SK-N-SH (cell line): Measurements from ENCODE around the gene USH1C. TPM values are rescaled to one million over a fixed set of nuclear protein-coding genes. Genes with fewer than 3 reads are reported as not detected.

Source experiments
- CTCF ChIA-PET: fragments of 300-600, 350-600 bp; formaldehyde crosslinking; extraction: SDS; loops from one replicate; lab custom pipeline; 2021; lab: Yijun Ruan, JAX
- POLR2A ChIA-PET: fragments of 350-600 bp; sonication (Branson Sonifier 250); formaldehyde crosslinking; extraction: SDS; loops from one replicate; lab custom pipeline; 2020; ENCODE audit warnings: antibody characterized with exemption, inconsistent platforms; lab: Yijun Ruan, JAX
- DNase-seq: peaks from one replicate; pipeline ENCODE4 v3.0.0; 2012
- H2AFZ ChIP-seq: fragments of 200-600 bp; sonication (generic); 2 replicates; pipeline ENCODE4 v1.8.1; 2016; ENCODE audit warnings: antibody characterized with exemption, mild to moderate bottlenecking, low read depth
- H3F3A ChIP-seq: fragments of 200-600 bp; sonication (generic); replicated peaks from 2 replicates; pipeline ENCODE3; 2016; ENCODE audit warnings: antibody characterized with exemption, mild to moderate bottlenecking; ENCODE audit not compliant: insufficient read depth
- H3K27ac ChIP-seq, 2 experiments: fragments of 200-500 bp in 1 of 2; fragments of 200-600 bp in 1 of 2; sonication (Bioruptor generic) in 1 of 2; sonication (generic), shearing (Covaris generic) in 1 of 2; 2 replicates each; pipeline versions ENCODE4 v1.5.1 to v1.6.1; 2014 to 2016; ENCODE audit warnings: low read depth in 2 of 2, inconsistent platforms in 1 of 2, low read length in 1 of 2, mild to moderate bottlenecking in 1 of 2, mixed read lengths in 1 of 2
- H3K27me3 ChIP-seq: fragments of 200-600 bp; sonication (generic), shearing (Covaris generic); 2 replicates; pipeline ENCODE4 v1.6.1; 2016; ENCODE audit warnings: mixed run types; ENCODE audit not compliant: insufficient read depth
- H3K36me3 ChIP-seq, 2 experiments: fragments of 200-500 bp in 1 of 2; fragments of 200-600 bp in 1 of 2; sonication (Bioruptor generic) in 1 of 2; sonication (generic) in 1 of 2; replicated peaks in 1 of 2; 2 replicates each; pipeline versions ENCODE3 to v1.5.1; 2014 to 2016; ENCODE audit warnings: low read length in 1 of 2, mild to moderate bottlenecking in 1 of 2; ENCODE audit not compliant: insufficient read depth in 2 of 2, control insufficient read depth in 1 of 2
- H3K4me1 ChIP-seq, 2 experiments: fragments of 200-500 bp in 1 of 2; fragments of 200-600 bp in 1 of 2; sonication (Bioruptor generic) in 1 of 2; sonication (generic), shearing (Covaris generic) in 1 of 2; 2 replicates each; pipeline versions ENCODE4 v1.5.1 to v1.6.1; 2014 to 2016; ENCODE audit warnings: low read depth in 1 of 2, low read length in 1 of 2, mixed run types in 1 of 2; ENCODE audit not compliant: insufficient read depth in 2 of 2, control insufficient read depth in 1 of 2
- H3K4me2 ChIP-seq: fragments of 200-600 bp; sonication (generic), shearing (Covaris generic); 2 replicates; pipeline ENCODE4 v1.6.1; 2017; ENCODE audit warnings: mixed run types
- H3K4me3 ChIP-seq, 2 experiments: fragments of 200-500 bp in 1 of 2; fragments of 200-600 bp in 1 of 2; sonication (Bioruptor generic) in 1 of 2; sonication (generic), shearing (Covaris generic) in 1 of 2; 2 replicates each; pipeline versions ENCODE4 v1.5.1 to v1.8.1; 2014 to 2016; ENCODE audit warnings: low read depth in 2 of 2, inconsistent platforms in 1 of 2, low read length in 1 of 2, mild to moderate bottlenecking in 1 of 2, mixed read lengths in 1 of 2, moderate library complexity in 1 of 2
- H3K79me2 ChIP-seq: fragments of 200-600 bp; sonication (generic); 2 replicates; pipeline ENCODE4 v1.8.1; 2017; ENCODE audit warnings: mild to moderate bottlenecking; ENCODE audit not compliant: insufficient read depth
- H3K9ac ChIP-seq: fragments of 200-600 bp; sonication (generic); 2 replicates; pipeline ENCODE4 v1.6.1; 2017; ENCODE audit warnings: mixed run types
- H3K9me2 ChIP-seq: fragments of 200-600 bp; sonication (generic); 2 replicates; pipeline ENCODE4 v1.6.1; 2017; ENCODE audit warnings: mixed run types
- H3K9me3 ChIP-seq: fragments of 200-600 bp; sonication (generic); 2 replicates; pipeline ENCODE4 v1.6.1; 2017; ENCODE audit warnings: mixed run types, mild to moderate bottlenecking, moderate library complexity
- H4K20me1 ChIP-seq: fragments of 200-600 bp; sonication (generic); 2 replicates; pipeline ENCODE4 v1.6.1; 2017; ENCODE audit warnings: mild to moderate bottlenecking, mixed run types; ENCODE audit not compliant: insufficient read depth
- CTCF ChIP-seq: fragments of 200-600 bp; sonication (generic); IDR thresholded peaks from 2 replicates; pipeline ENCODE4 v1.6.1; 2017; ENCODE audit warnings: antibody characterized with exemption, mild to moderate bottlenecking, moderate library complexity
- FOXJ3 ChIP-seq: sonication (generic); formaldehyde crosslinking; IDR thresholded peaks from 2 replicates; pipeline ENCODE4 v1.5.1; 2020; ENCODE audit warnings: mild to moderate bottlenecking, missing genetic modification reagents
- JUND ChIP-seq: IDR thresholded peaks from 2 replicates; pipeline ENCODE4 v1.4.0; 2012
- REST ChIP-seq: IDR thresholded peaks from 2 replicates; pipeline ENCODE4 v1.6.1; 2012; ENCODE audit warnings: mild to moderate bottlenecking, low read depth, low read length, moderate library complexity
- RFX5 ChIP-seq: IDR thresholded peaks from 2 replicates; pipeline ENCODE4 v1.6.1; 2012; ENCODE audit warnings: mild to moderate bottlenecking, improper control_type of control experiment, low read length
- WGBS: methylation state at CpG from one replicate; pipeline ENCODE4 v1.1.6; 2017; ENCODE audit warnings: low lambda C conversion rate; 5-methylcytosine and 5-hydroxymethylcytosine counted together
- polyA plus RNA-seq, 3 experiments: library from polyadenylated mRNA; depleted of rRNA; stranded (reverse); fragments of >200 nt; gene quantifications; 2 replicates each; pipeline ENCODE4 v1.2.3, GENCODE V29; 2012
- TF ChIP-seq, protein P1 (sequence below): IDR thresholded peaks from 2 replicates; pipeline ENCODE4 v1.4.0; 2012; ENCODE audit warnings: low read depth
- TF ChIP-seq, protein P2 (sequence below): IDR thresholded peaks from 2 replicates; pipeline ENCODE4 v1.4.0; 2012; ENCODE audit warnings: low read depth, borderline replicate concordance

Gene USH1C
- polyA plus RNA-seq, 1 of the 3 experiments (the other 2 are of a cell fraction) = not detected

DNA sequence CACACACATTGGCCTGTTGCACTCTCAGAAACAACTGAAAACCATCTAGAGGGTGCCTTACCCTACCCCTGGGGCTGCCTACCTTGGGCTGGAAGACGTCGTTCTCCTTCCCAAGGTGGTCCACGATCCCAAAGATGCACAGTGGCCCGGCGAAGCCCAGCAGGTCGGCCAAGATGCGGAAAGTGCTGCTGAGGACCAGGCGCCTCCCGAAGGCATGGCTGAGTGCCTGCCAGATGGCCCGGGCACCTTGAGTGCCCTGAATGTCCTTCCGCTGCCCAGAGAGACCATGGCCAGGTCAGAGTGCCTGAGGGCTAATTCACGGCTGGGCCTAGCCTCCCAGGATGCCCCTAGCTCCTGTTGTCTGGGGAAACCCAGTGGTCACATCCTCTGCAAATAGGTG lies 83.8 kb downstream of the USH1C start:
- CTCF ChIA-PET = interaction anchor here (0.6 to 1.0 kb wide), 2 partner anchors 9 to 76 kb away, joined by 3 read pairs; no protein-coding TSS in a partner anchor

More for the DNA sequence above, 83.8 kb downstream of the USH1C start:
- Histone ChIP-seq H3K27ac (no peak overlapping the region), H3K4me1 (peaks cover 0 to 14% of the 10 kb centered on the region in 2 experiments; a peak in 1 of 4 replicates), H3K36me3 (no peaks in the 10 kb centered on the region), H3F3A (no peaks in the 10 kb centered on the region), H3K27me3 (peaks cover 15% of the 10 kb centered on the region; the same call in 1 of the 2 replicates), H2AFZ (no peak overlapping the region), H3K9ac (no peak overlapping the region), H3K79me2 (no peaks in the 10 kb centered on the region), H3K9me2 (no peaks in the 10 kb centered on the region), H4K20me1 (no peaks in the 10 kb centered on the region), H3K4me3 (no peak overlapping the region), H3K4me2 (no peak overlapping the region), H3K9me3 (no peaks in the 10 kb centered on the region)
- POLR2A ChIA-PET = no interaction called here
- WGBS = 77% methylated on average over 9 of the region's 12 CpGs
- no peak for DNase-seq
- TF ChIP-seq JUND (no peak), RFX5 (no peak), CTCF (no peak), FOXJ3 (no peak), REST (no peak)
- TF ChIP-seq, protein P1, sequence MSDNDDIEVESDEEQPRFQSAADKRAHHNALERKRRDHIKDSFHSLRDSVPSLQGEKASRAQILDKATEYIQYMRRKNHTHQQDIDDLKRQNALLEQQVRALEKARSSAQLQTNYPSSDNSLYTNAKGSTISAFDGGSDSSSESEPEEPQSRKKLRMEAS = no peak
- TF ChIP-seq, protein P2, sequence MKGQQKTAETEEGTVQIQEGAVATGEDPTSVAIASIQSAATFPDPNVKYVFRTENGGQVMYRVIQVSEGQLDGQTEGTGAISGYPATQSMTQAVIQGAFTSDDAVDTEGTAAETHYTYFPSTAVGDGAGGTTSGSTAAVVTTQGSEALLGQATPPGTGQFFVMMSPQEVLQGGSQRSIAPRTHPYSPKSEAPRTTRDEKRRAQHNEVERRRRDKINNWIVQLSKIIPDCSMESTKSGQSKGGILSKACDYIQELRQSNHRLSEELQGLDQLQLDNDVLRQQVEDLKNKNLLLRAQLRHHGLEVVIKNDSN = no peak
